ENCODE measurements around the gene SERAC1.
"Not testable (repeated sequence)": the region's sequence is repeated elsewhere in the genome, so short reads cannot be mapped to it uniquely, and the experiment has no call there.

SERAC1 gene

DNA sequence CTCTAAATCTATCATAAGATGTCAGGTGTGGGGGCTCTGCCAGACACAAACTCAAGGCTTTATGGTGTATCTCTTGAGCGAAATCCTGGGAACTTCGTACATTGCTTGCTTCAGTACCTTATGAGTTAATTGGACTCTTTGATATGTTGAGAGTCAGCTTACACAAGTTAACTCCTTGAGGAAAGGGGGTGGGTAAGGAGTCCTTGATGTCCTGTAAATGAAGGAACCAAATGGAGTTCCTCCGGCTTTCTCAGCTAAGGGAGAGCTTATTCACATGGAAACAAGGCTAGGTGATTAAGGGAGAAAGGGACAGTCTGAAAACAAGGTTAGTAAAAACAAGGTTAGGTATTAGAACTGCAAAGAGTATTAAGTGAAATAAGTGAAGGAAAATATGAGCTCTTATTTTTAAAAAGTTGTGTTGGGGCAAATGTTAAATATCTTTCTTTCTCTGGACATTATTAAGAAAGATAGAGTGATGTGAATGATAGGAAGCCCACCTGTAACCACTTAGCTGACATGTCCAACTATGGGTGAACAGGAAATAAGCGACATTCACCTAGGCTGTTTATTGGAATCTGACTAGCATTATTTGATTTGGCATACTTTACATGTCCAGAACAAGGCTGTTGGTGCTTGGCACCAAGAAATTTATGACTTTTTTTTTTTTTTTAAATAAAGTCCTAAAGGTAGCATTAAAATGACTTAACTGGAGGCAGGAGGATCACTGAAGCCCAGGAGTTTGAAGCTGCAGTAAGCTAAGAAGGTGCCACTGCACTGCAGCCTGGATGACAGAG is 26.6 kb upstream of the SERAC1 start:
- Histone ChIP-seq H3K36me3 (ENCODE audit: control insufficient read depth in 1 of 2, insufficient read depth in 2 of 2, low read length in 2 of 2) (peaks cover 13 to 21% of the 10 kb centered on the region in 2 donors), H3K9me3 (ENCODE audit: control insufficient read depth in 1 of 2, low read length in 2 of 2) (no peaks in the 10 kb centered on the region), H3K27me3 (ENCODE audit: low read depth, low read length) (no peaks in the 10 kb centered on the region), H3K4me3 (ENCODE audit: low read depth in 1 of 2, low read length in 2 of 2) (no peak overlapping the region), H3K27ac (ENCODE audit: low read length) (no peak overlapping the region), H3K4me1 (ENCODE audit: control insufficient read depth in 1 of 2, insufficient read depth in 2 of 2, low read length in 2 of 2) (no peaks in the 10 kb centered on the region)

DNA sequence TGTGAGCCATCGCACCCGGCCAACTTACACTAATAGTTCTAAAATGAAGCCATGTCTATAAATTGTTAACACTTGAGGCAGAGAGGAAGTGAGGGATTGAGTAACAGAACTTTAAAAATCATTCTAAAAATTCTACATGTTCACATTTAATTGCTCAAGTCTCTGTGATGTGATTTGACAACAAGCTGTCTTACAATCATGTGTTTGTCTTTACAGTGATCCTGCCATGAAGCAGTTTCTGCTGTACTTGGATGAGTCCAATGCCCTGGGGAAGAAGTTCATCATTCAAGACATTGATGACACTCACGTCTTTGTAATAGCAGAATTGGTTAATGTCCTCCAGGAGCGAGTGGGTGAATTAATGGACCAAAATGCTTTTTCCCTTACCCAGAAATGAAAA is 23.7 kb upstream of the SERAC1 start:
- Histone ChIP-seq H3K27me3 (ENCODE audit: low read depth, low read length) (no peaks in the 10 kb centered on the region), H3K9me3 (ENCODE audit: control insufficient read depth in 1 of 2, low read length in 2 of 2) (no peaks in the 10 kb centered on the region), H3K27ac (ENCODE audit: low read length) (no peak overlapping the region), H3K4me3 (ENCODE audit: low read depth in 1 of 2, low read length in 2 of 2) (no peak overlapping the region), H3K4me1 (ENCODE audit: control insufficient read depth in 1 of 2, insufficient read depth in 2 of 2, low read length in 2 of 2) (no peaks in the 10 kb centered on the region), H3K36me3 (ENCODE audit: control insufficient read depth in 1 of 2, insufficient read depth in 2 of 2, low read length in 2 of 2) (peaks cover 13 to 27% of the 10 kb centered on the region in 2 donors)

DNA sequence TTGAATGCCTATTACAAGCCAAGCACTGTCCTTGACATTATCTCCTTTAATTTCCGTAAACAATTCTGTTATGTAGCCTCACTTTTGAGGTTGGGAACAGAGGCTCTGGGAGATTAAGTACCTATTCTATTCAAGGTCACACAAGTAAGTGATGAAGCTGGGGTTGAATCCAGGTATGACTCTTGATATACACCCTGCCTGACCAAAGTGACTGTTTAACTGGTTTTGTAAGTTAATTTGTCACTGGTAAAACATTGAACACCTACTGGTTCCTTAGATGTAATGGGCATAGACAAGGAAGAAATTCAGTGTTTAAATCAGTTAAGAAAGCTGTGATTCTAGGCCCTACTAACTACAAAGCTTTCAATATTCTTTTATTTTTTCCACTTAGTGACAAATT is 23.0 kb upstream of the SERAC1 start:
- no peak overlapping the region for H3K27ac ChIP-seq (ENCODE audit: low read length)
- no peak overlapping the region for H3K4me3 ChIP-seq (ENCODE audit: low read depth in 1 of 2, low read length in 2 of 2)
- H3K9me3 ChIP-seq (ENCODE audit: control insufficient read depth in 1 of 2, low read length in 2 of 2), result no peaks in the 10 kb centered on the region
- no peaks in the 10 kb centered on the region for H3K4me1 ChIP-seq (ENCODE audit: control insufficient read depth in 1 of 2, insufficient read depth in 2 of 2, low read length in 2 of 2)
- peaks cover 13 to 30% of the 10 kb centered on the region in 2 donors for H3K36me3 ChIP-seq (ENCODE audit: control insufficient read depth in 1 of 2, insufficient read depth in 2 of 2, low read length in 2 of 2)
- no peaks in the 10 kb centered on the region for H3K27me3 ChIP-seq (ENCODE audit: low read depth, low read length)

DNA sequence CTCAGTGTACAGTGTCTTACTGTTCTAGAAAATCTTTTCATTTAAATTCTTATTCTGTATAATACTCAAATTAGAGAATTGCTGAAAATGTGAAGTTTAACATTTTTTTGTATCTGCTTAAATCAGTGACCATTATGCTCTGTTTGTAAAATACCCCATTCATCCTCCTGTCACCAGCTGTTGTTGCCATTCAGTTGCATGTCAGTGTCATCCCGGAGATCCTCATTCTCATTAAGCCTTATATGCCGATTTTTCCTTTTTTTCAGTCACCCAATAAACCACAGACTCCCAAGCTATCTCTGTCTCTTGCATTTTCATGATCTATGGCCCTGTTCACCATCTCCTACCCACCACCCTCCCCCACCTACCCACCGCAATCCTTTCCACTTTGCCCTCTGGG is 20.5 kb upstream of the SERAC1 start:
- H3K4me1 ChIP-seq (ENCODE audit: control insufficient read depth in 1 of 2, insufficient read depth in 2 of 2, low read length in 2 of 2), result no peaks in the 10 kb centered on the region
- no peak overlapping the region for H3K27ac ChIP-seq (ENCODE audit: low read length)
- H3K27me3 ChIP-seq (ENCODE audit: low read depth, low read length), result no peaks in the 10 kb centered on the region
- no peaks in the 10 kb centered on the region for H3K9me3 ChIP-seq (ENCODE audit: control insufficient read depth in 1 of 2, low read length in 2 of 2)
- peaks cover 13 to 34% of the 10 kb centered on the region in 2 donors for H3K36me3 ChIP-seq (ENCODE audit: control insufficient read depth in 1 of 2, insufficient read depth in 2 of 2, low read length in 2 of 2)
- H3K4me3 ChIP-seq (ENCODE audit: low read depth in 1 of 2, low read length in 2 of 2), result no peak overlapping the region

DNA sequence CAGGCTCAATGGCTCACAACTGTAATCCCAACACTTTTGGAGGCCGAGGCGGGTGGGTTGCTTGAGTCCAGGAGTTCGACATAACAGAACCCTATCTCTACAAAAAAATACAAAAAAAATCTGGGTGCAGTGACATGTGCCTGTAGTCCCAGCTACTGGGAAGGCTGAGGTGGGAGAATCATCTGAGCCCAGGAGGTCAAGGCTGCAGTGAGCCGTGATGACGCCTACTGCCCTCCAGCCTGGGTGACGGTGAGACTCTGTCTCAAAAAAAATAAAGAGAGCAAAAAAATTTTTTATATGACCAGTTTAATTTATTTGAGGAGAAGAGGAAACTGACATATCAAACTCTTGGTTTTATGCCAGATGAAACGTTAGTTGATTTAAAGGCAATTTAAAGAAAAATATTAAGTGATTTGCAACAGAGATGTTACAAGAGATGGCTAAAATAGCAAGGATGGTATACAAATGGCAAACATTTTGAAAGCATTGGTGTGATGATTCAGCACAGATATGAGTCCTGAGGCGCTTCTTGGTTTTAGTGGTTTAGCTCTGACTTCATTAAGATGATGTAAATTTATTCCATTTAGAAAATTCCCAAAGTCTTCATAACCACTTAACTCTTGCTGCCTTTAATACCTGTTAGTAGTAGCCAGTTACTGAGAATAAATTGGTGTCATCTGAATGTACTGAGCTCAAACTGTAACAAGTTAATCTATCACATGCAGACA is 17.8 kb upstream of the SERAC1 start:
- no peaks in the 10 kb centered on the region for H3K27me3 ChIP-seq (ENCODE audit: low read depth, low read length)
- H3K4me3 ChIP-seq (ENCODE audit: low read depth in 1 of 2, low read length in 2 of 2), result no peak overlapping the region
- no peaks in the 10 kb centered on the region for H3K9me3 ChIP-seq (ENCODE audit: control insufficient read depth in 1 of 2, low read length in 2 of 2)

DNA sequence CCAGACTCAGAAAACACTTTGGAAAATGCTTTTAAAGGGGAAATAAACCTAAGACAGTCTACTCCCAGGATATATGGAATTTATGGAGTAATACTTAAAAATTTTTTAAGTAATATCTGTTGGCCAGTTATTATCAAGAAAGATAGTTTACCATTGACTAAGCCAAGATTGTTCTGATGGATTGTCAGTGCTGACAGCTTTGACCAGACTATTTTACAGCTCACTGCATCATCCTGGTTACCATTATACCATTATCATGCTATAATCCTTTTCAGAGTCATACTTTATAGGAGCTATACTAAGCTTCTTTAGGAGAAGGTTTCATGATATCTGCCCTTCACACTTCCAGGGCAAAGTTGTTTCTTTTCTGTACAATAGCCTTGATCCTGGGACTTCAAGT is 16.5 kb upstream of the SERAC1 start:
- H3K36me3 ChIP-seq (ENCODE audit: control insufficient read depth in 1 of 2, insufficient read depth in 2 of 2, low read length in 2 of 2), result peaks cover 0 to 12% of the 10 kb centered on the region in 2 donors
- no peaks in the 10 kb centered on the region for H3K9me3 ChIP-seq (ENCODE audit: control insufficient read depth in 1 of 2, low read length in 2 of 2)
- no peaks in the 10 kb centered on the region for H3K27me3 ChIP-seq (ENCODE audit: low read depth, low read length)
- H3K4me1 ChIP-seq (ENCODE audit: control insufficient read depth in 1 of 2, insufficient read depth in 2 of 2, low read length in 2 of 2), result no peaks in the 10 kb centered on the region
- no peak overlapping the region for H3K4me3 ChIP-seq (ENCODE audit: low read depth in 1 of 2, low read length in 2 of 2)
- no peak overlapping the region for H3K27ac ChIP-seq (ENCODE audit: low read length)

More for the DNA sequence above, 17.8 kb upstream of the SERAC1 start:
- no peak overlapping the region for H3K27ac ChIP-seq (ENCODE audit: low read length)
- H3K4me1 ChIP-seq (ENCODE audit: control insufficient read depth in 1 of 2, insufficient read depth in 2 of 2, low read length in 2 of 2), result no peaks in the 10 kb centered on the region
- peaks cover 0 to 16% of the 10 kb centered on the region in 2 donors for H3K36me3 ChIP-seq (ENCODE audit: control insufficient read depth in 1 of 2, insufficient read depth in 2 of 2, low read length in 2 of 2)

DNA sequence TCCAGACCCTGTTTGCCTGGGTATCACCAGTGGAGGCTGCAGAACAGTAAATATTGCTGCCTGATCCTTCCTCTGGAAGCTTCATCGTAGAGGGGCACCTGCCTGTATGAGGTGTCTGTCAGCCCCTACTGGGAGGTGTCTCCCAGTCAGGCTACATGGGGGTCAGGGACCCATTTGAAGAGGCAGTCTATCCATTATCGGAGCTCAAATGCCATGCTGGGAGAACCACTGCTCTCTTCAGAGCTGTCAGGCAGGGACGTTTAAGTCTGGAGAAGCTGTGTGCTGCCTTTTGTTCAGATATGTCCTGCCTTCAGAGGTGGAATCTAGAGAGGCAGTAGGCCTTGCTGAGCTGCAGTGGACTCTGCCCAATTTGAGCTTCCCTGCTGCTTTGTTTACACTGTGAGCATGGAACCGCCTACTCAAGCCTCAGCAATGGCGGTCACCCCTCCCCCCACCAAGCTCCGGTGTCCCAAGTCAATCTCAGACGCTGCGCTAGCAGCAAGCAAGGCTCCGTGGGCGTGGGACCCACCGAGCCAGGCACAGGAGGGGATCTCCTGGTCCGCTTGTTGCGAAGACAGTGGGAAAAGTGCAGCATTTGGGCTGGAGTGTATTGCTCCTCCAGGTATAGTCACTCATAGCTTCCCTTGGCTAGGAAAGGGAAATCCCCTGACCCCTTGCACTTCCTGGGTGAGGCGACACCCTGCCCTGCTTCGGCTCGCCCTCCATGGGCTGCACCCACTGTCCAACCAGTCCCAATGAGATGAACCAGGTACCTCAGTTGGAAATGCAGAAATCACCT is 15.3 kb upstream of the SERAC1 start:
- H3K4me1 ChIP-seq (ENCODE audit: control insufficient read depth in 1 of 2, insufficient read depth in 2 of 2, low read length in 2 of 2); H3K27ac ChIP-seq (ENCODE audit: low read length); H3K4me3 ChIP-seq (ENCODE audit: low read depth in 1 of 2, low read length in 2 of 2); H3K27me3 ChIP-seq (ENCODE audit: low read depth, low read length); H3K9me3 ChIP-seq (ENCODE audit: control insufficient read depth in 1 of 2, low read length in 2 of 2): not testable (repeated sequence)
- peaks cover 0 to 12% of the 10 kb centered on the region in 2 donors for H3K36me3 ChIP-seq (ENCODE audit: control insufficient read depth in 1 of 2, insufficient read depth in 2 of 2, low read length in 2 of 2)

DNA sequence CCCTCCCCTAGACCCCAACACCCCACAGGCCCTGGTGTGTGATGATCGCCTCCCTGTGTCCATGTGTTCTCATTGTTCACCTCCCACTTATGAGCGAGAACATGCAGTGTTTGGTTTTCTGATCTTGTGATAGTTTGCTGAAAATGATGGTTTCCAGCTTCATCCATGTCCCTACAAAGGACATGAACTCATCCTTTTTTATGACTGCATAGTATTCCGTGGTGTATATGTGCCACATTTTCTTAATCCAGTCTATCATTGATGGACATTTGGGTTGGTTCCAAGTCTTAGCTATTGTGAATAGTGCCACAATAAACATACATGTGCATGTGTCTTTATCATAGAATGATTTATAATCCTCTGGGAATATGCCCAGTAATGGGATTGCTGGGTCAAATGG is 9.7 kb upstream of the SERAC1 start:
- not testable (repeated sequence) for H3K36me3 ChIP-seq (ENCODE audit: control insufficient read depth in 1 of 2, insufficient read depth in 2 of 2, low read length in 2 of 2); H3K9me3 ChIP-seq (ENCODE audit: control insufficient read depth in 1 of 2, low read length in 2 of 2); H3K27me3 ChIP-seq (ENCODE audit: low read depth, low read length); H3K4me3 ChIP-seq (ENCODE audit: low read depth in 1 of 2, low read length in 2 of 2); H3K27ac ChIP-seq (ENCODE audit: low read length)
- peaks cover 0 to 13% of the 10 kb centered on the region in 2 donors for H3K4me1 ChIP-seq (ENCODE audit: control insufficient read depth in 1 of 2, insufficient read depth in 2 of 2, low read length in 2 of 2)

DNA sequence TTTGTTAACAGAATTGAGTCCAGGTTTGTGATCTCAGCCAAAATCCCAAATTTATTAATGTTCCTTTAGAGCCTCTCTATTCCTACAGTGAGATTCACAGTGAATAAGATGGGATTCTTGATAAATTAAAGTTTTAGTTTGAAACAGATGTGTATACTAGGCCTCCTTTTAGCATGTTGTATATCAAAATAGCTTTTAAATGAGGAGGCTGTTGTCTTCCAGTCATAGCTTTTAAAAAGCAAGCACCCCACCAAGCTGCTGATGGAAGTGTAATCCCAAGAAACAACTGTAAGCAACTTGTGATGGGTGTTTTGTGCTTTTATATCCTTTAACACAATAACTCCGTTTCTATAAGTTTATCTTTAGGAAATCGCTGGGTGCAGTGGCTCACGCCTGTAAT is 7.0 kb upstream of the SERAC1 start:
- no peak overlapping the region for H3K4me3 ChIP-seq (ENCODE audit: low read depth in 1 of 2, low read length in 2 of 2)
- peaks cover 0 to 13% of the 10 kb centered on the region in 2 donors for H3K4me1 ChIP-seq (ENCODE audit: control insufficient read depth in 1 of 2, insufficient read depth in 2 of 2, low read length in 2 of 2)
- no peaks in the 10 kb centered on the region for H3K9me3 ChIP-seq (ENCODE audit: control insufficient read depth in 1 of 2, low read length in 2 of 2)
- no peaks in the 10 kb centered on the region for H3K36me3 ChIP-seq (ENCODE audit: control insufficient read depth in 1 of 2, insufficient read depth in 2 of 2, low read length in 2 of 2)
- H3K27me3 ChIP-seq (ENCODE audit: low read depth, low read length), result no peaks in the 10 kb centered on the region
- no peak overlapping the region for H3K27ac ChIP-seq (ENCODE audit: low read length)

DNA sequence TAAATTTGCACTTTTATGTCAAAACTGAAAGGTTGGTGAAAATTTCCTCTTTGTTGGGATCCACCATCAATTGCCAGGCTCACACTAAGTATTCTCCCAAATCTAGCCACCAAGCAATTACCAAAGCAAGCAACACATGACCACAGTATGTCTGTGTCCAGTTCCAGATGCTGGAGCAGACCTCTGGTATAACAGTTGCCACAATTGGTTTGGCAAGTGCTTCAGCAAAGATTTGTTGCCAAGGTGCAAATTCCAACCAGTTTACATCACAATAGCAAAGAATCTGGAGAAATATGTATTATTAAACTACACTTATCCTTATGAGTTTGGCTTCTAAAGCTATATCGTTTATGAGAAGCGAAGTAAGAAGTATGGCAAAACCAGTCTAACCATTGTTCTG is 6.5 kb upstream of the SERAC1 start:
- Histone ChIP-seq H3K36me3 (ENCODE audit: control insufficient read depth in 1 of 2, insufficient read depth in 2 of 2, low read length in 2 of 2) (no peaks in the 10 kb centered on the region), H3K4me3 (ENCODE audit: low read depth in 1 of 2, low read length in 2 of 2) (no peak overlapping the region), H3K27me3 (ENCODE audit: low read depth, low read length) (no peaks in the 10 kb centered on the region), H3K27ac (ENCODE audit: low read length) (no peak overlapping the region), H3K9me3 (ENCODE audit: control insufficient read depth in 1 of 2, low read length in 2 of 2) (no peaks in the 10 kb centered on the region), H3K4me1 (ENCODE audit: control insufficient read depth in 1 of 2, insufficient read depth in 2 of 2, low read length in 2 of 2) (peaks cover 0 to 13% of the 10 kb centered on the region in 2 donors)

DNA sequence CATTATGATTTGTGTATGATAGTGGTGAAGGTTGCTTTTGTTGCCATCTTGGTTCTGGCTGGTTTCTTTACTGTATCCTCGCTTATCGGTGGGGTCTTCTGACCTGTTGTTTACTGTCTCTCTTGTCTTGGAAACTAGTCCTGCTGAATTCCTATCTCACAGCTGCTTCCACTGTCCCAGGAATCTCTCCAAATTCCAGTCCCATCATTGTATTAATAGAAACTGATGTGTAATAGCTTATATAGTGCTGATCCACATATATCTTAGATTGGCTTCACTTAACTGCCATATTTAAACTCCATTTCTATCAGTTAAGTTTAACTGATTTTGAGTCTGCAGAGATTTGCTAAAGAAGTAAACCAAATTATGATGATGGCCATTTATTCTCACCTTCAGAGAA is 6.0 kb upstream of the SERAC1 start:
- Histone ChIP-seq H3K9me3 (ENCODE audit: control insufficient read depth in 1 of 2, low read length in 2 of 2) (no peaks in the 10 kb centered on the region), H3K27me3 (ENCODE audit: low read depth, low read length) (no peaks in the 10 kb centered on the region), H3K4me1 (ENCODE audit: control insufficient read depth in 1 of 2, insufficient read depth in 2 of 2, low read length in 2 of 2) (peaks cover 0 to 13% of the 10 kb centered on the region in 2 donors), H3K4me3 (ENCODE audit: low read depth in 1 of 2, low read length in 2 of 2) (no peak overlapping the region), H3K27ac (ENCODE audit: low read length) (no peak overlapping the region), H3K36me3 (ENCODE audit: control insufficient read depth in 1 of 2, insufficient read depth in 2 of 2, low read length in 2 of 2) (no peaks in the 10 kb centered on the region)

Measured in muscle layer of duodenum (tissue), 2 donors.